Right cardiac atrium (tissue), 5 donors: ENCODE measurements around the gene HAPLN1. TPM values are rescaled to one million over a fixed set of nuclear protein-coding genes. Genes with fewer than 3 reads are reported as not detected.

Source experiments
- ATAC-seq, 2 donors: fragments of 200-7000 bp; cut with Tn5 transposase; one replicate each; pipeline versions ENCODE4 v1.8.0 to v1.9.1; 2020; ENCODE audit warnings: moderate library complexity in 2 of 2, mild to moderate bottlenecking in 1 of 2
- DNase-seq, 3 donors: peaks; one replicate each; pipeline ENCODE4 v3.0.0-alpha.2; 2020
- H3K27ac ChIP-seq: one replicate; pipeline ENCODE4 v1.5.1; 2013; ENCODE audit warnings: mild to moderate bottlenecking, low read length, control low read depth, moderate library complexity
- H3K27me3 ChIP-seq: one replicate; pipeline ENCODE4 v1.6.1; 2013; ENCODE audit not compliant: control insufficient read depth, insufficient read depth
- H3K4me1 ChIP-seq: one replicate; pipeline ENCODE4 v1.6.1; 2013; ENCODE audit warnings: low read length; ENCODE audit not compliant: control insufficient read depth, insufficient read depth
- H3K4me3 ChIP-seq: one replicate; pipeline ENCODE4 v1.5.1; 2013; ENCODE audit warnings: low read length, control low read depth
- H3K9me3 ChIP-seq: one replicate; pipeline ENCODE4 v1.6.1; 2013; ENCODE audit warnings: low read length; ENCODE audit not compliant: control insufficient read depth
- WGBS: extraction: QIAGEN DNeasy Blood & Tissue Kit; methylation state at CpG from one replicate; pipeline ENCODE4 v1.1.7; 2013; 5-methylcytosine and 5-hydroxymethylcytosine counted together
- intact Hi-C, 4 donors: fragments of 100-400 bp; cut with DNase I; formaldehyde crosslinking; loops; one replicate each; pipeline versions ENCODE4 v1.11.0 to v1.14.0; 2022 to 2023
- polyA plus RNA-seq: library from polyadenylated mRNA; stranded (reverse); fragments of 200-250 nt; gene quantifications from one replicate; pipeline ENCODE4 v1.2.3, GENCODE V29; 2013
- total RNA-seq, 4 donors: library from RNA; stranded (reverse); fragmentation: NEBNext Ultra II Directional; extraction: Animal tissue kit (Norgen Biotek cat#: 25700); gene quantifications; one replicate each; pipeline ENCODE4 v1.2.1, GENCODE V29; 2021
- donor health status: healthy with polysubstance abuse.
- donor health status: DM: no; HTN: yes; CAD: no.
- donor health status: DM: no; HTN: no; CAD: no.
- donor health status: DM: no; HTN: yes; CAD: no; lungs with severe emphysema.
- donor health status: DM: yes; HTN: yes; CAD: no.

HAPLN1 gene
- total and polyA plus RNA-seq, 5 donors, result 0.16 to 1.9 (median 1.0) TPM

DNA sequence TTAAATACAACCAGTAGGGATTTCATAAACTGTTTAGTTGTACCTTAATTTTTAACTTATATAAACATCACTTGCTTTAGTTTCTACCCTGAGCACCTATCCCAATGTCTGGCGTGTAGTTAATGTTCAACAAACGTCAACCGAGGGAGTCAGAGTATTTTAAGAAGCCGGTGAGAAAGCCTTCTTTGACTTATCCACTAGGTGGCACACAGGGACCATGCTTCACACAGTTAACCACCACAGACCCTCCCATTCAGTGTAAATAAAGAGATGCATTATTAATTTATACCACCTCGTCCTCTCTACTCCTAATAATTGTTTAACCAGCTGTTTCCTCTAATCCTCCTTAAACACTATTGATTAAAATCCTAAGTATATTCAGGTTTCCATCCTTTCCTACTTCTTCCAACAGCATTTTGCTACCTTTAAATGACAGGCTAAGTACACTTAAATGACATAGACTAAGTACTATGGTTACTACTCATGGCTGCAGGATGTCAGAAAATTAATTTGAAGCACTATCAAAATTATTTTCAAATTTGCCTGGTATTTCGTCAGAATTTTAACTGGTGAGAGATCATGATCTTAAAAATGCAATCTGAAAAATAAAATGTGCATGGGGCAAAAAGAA lies 2.3 kb downstream of the HAPLN1 start:
- intact Hi-C loops, result no loop called here
- Histone ChIP-seq H3K4me3 (no peak overlapping the region), H3K4me1 (no peaks in the 10 kb centered on the region), H3K9me3 (no peaks in the 10 kb centered on the region), H3K27me3 (no peaks in the 10 kb centered on the region), H3K27ac (no peak overlapping the region)
- WGBS, result 4% methylated on average over 6 of the region's 6 CpGs
- DNase-seq (peak in 1 of 3 donors; percentile 34), ATAC-seq (peak; percentile 67 to 71)

DNA sequence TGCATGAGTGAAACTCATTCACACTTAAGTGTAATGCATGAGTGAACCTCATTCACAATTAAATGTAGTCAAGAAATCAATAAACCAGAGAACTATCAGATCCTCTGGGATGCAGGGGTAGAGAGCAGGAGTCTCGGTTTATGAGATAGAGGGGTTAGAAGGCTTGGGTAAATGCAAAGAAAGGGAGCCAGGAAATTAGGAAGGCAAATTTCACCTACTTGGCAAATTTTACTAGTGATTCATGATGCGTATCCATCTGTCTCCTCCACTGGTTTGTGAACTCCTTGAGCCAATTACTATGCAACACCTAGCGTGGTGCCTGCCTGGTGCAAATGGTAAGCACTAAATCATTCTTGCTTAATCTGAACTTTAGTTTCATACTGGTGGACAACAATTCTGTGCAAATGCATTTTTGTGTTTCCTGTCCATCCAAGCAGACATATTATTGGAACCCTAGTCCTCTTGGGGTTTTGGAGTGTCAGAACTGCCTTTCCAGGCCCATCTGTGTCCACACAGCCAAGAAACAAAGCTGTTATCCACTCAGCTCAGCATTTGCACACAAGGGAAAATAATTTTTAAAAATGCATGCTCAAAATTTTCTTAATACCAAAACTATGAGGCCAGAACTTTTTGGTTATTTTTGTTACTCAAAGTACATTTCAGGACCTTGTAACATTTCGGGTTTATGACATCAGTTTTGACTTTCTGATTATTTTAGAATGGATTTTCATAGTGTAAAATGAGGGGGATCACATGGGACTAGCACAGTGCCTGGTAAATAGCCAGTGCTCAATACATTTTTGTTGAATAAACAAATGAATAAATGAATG lies 5.2 kb downstream of the HAPLN1 start:
- H3K27ac ChIP-seq, result no peak overlapping the region
- H3K9me3 ChIP-seq, result no peaks in the 10 kb centered on the region
- no peaks in the 10 kb centered on the region for H3K27me3 ChIP-seq
- no peak for ATAC-seq
- H3K4me1 ChIP-seq, result no peaks in the 10 kb centered on the region
- H3K4me3 ChIP-seq, result no peak overlapping the region
- no peak for DNase-seq
- WGBS, result 71% methylated on average over 4 of the region's 4 CpGs
- intact Hi-C loops, result no loop called here

DNA sequence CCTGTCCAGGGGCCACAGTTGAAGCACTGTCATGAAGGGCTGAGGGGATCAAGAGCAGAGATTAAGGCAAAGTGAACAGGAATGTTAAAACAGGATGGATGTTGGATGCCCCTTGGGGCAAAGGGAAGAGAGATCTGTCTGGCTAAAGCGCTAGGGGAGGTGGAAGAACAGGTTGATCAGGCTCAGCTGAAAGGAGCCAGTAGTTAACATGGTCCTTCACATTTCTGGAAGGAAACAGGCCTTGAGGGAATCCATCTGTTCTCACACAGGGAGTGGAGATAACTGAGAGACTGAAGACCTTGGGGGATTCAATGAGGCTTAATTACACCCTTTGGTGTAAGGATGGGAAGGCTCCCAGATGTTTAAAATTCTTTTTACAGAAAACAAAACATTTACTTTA lies 5.8 kb downstream of the HAPLN1 start:
- Histone ChIP-seq H3K27me3 (no peaks in the 10 kb centered on the region), H3K27ac (no peak overlapping the region), H3K9me3 (no peaks in the 10 kb centered on the region), H3K4me1 (no peaks in the 10 kb centered on the region), H3K4me3 (no peak overlapping the region)
- intact Hi-C loops, result no loop called here
- ATAC-seq, result no peak
- WGBS, result 91% methylated on average over 1 of the region's 1 CpG
- no peak for DNase-seq

DNA sequence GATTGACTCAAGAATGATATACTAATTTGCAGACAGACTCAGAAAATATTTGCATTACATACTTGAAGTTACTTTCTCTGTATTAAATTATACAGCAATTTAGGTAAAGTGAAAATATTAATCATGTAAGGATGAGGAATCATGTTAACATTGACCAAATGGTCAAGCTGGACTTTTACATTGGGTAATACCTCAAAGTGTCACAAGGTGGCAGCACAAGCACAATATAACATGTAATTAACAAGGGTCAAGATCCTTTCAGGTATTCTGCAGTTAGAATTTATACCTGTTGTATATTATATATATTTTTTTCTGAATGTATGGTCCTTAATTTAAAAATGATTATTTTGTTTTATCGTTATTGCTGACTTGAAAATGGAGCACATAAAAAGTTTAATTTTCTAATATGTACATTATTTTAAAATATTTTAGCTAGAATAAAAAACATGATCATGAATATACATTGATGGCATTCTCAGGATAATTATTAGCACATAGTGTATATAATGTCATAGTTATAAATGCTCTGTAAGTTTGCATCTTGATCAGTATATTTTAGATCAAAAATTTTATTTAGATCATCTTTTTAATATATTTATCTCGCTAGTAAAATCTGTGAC lies 8.6 kb downstream of the HAPLN1 start:
- no peak for ATAC-seq
- no peak for DNase-seq
- Histone ChIP-seq H3K27ac (no peak overlapping the region), H3K27me3 (no peaks in the 10 kb centered on the region), H3K4me3 (no peak overlapping the region), H3K9me3 (no peaks in the 10 kb centered on the region), H3K4me1 (no peaks in the 10 kb centered on the region)
- intact Hi-C loops, result no loop called here
- 53% methylated on average over 2 of the region's 2 CpGs for WGBS

DNA sequence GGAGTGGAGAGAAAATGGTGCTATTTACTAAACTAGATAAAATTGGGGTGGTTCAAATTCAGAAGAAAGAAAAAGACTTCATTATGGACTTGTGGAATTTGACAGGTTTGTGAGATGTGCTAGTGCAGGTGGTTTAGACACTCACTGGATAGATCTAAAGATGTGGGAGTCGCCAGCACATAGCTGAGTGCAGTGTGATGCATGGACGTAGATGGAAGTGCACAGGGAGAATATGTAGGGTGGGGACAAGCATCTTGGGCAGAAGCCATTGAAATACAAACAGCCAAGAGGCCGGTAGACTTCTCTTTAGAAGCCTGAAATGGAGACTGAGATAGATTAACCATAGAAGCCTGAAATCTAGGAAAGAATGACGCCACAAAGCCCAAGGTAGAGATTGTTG lies 10.7 kb downstream of the HAPLN1 start:
- DNase-seq (no peak), ATAC-seq (no peak)
- intact Hi-C loops, result no loop called here
- H3K9me3 ChIP-seq, result no peaks in the 10 kb centered on the region
- H3K4me3 ChIP-seq, result no peak overlapping the region
- no peaks in the 10 kb centered on the region for H3K4me1 ChIP-seq
- no peaks in the 10 kb centered on the region for H3K27me3 ChIP-seq
- H3K27ac ChIP-seq, result no peak overlapping the region
- 61% methylated on average over 4 of the region's 4 CpGs for WGBS

DNA sequence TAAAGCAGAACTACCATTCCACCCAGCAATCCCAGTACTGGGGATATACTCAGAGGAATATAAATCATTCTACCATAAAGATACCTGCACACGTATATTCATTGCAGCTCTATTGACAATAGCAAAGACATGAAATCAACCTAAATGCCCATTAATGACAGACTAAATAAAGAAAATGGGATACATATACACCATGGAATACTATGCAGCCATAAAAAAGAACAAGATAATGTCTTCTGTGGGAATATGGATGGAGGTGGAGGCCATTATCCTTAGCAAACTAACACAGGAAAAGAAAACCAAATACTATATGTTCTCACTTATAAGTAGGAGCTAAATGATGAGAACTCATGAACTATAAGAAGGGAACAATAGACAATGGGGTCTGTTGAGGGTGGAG lies 12.5 kb downstream of the HAPLN1 start:
- no peak overlapping the region for H3K4me3 ChIP-seq
- no peaks in the 10 kb centered on the region for H3K27me3 ChIP-seq
- intact Hi-C loops, result no loop called here
- H3K4me1 ChIP-seq, result no peaks in the 10 kb centered on the region
- no peak overlapping the region for H3K27ac ChIP-seq
- no peak for DNase-seq
- no peaks in the 10 kb centered on the region for H3K9me3 ChIP-seq
- WGBS, result 96% methylated on average over 1 of the region's 1 CpG
- no peak for ATAC-seq

DNA sequence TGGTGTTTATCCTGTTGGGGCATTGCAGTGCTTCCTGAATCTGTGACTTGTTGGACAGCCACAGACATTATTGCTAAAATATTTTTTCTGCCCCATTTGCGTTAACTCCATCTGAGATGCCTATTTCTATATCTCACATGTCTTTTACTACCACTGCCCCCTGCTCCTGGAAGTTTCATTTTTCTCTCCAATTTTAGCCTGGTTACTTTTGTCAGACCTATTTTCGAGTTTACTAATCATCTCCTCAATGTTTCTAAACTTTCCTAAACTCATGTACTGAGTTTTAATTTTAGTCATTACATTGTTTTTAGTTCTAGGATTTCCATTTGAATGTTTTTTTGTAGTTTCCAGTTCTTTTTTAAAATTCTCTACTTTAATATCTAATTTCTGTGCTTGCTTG lies 17.6 kb downstream of the HAPLN1 start:
- WGBS, result 84% methylated on average over 2 of the region's 2 CpGs

DNA sequence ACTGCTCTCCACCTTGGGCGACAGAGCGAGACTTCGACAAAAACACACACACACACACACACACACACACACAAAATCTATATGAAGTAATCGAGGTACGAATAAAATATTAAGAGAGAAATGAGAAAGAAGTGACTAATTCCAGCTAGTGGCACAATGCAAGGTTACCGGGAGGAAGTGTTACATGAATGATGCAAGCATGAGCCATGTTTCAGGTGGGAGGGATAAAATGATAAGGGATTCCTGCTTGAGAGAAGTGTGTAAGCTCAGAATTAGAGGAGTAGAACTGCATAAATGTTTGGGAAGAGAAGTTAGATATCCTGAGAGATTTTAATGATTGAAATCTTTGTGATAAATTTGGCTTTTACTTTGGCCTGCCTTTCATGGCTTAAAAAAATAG lies 18.8 kb downstream of the HAPLN1 start:
- intact Hi-C loops, result no loop called here
- H3K4me1 ChIP-seq, result no peaks in the 10 kb centered on the region
- WGBS, result 89% methylated on average over 6 of the region's 6 CpGs
- DNase-seq (no peak), ATAC-seq (no peak)
- no peaks in the 10 kb centered on the region for H3K27me3 ChIP-seq
- H3K9me3 ChIP-seq, result no peaks in the 10 kb centered on the region
- no peak overlapping the region for H3K27ac ChIP-seq
- no peak overlapping the region for H3K4me3 ChIP-seq

More for the DNA sequence above, 17.6 kb downstream of the HAPLN1 start:
- no peak overlapping the region for H3K27ac ChIP-seq
- no peaks in the 10 kb centered on the region for H3K9me3 ChIP-seq
- no peaks in the 10 kb centered on the region for H3K27me3 ChIP-seq
- DNase-seq (no peak), ATAC-seq (no peak)
- intact Hi-C loops, result no loop called here
- H3K4me1 ChIP-seq, result no peaks in the 10 kb centered on the region
- H3K4me3 ChIP-seq, result no peak overlapping the region

DNA sequence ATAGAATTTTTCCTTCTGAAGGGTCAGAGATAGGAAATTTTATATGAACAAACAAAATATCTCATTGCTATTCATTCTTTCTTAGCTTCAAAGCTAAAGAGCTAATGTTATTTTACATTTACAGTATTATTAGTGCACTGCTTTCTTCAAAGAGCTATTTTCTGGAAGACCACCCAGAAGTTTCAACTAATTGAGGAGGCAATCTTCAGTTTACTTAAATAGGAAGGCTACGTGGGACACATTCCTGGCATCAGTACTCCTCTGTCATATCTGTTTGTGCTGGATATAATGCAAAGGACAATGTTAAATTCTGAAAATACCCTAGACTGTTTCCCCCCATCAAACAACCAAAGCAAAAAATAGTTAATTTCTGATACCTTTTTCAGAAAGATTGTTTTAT lies 30.8 kb downstream of the HAPLN1 start:
- 59% methylated on average over 1 of the region's 1 CpG for WGBS
- Histone ChIP-seq H3K27ac (no peak overlapping the region), H3K9me3 (no peaks in the 10 kb centered on the region), H3K4me3 (no peak overlapping the region), H3K4me1 (no peaks in the 10 kb centered on the region), H3K27me3 (no peaks in the 10 kb centered on the region)
- intact Hi-C loops, result no loop called here
- ATAC-seq, result no peak
- no peak for DNase-seq

DNA sequence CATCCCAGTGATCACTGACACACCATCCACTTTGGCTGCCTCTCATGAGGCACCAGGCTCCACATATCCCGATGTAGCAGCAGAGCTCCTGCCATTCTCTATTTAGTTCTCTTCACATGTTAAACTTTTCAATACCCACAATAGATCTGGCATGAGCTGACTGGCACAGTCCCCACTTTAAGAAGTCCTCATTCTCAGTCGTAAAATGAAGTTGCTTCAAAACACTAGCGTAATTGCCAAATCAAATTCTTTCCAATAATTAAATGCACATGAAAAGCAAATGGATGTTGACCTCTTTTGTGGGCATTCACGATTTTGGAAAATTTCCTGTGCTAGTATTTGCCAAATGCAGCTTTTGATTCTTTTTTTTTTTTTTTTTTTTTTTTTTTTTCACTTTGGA lies 32.4 kb downstream of the HAPLN1 start:
- DNase-seq, result no peak
- intact Hi-C loops, result no loop called here

DNA sequence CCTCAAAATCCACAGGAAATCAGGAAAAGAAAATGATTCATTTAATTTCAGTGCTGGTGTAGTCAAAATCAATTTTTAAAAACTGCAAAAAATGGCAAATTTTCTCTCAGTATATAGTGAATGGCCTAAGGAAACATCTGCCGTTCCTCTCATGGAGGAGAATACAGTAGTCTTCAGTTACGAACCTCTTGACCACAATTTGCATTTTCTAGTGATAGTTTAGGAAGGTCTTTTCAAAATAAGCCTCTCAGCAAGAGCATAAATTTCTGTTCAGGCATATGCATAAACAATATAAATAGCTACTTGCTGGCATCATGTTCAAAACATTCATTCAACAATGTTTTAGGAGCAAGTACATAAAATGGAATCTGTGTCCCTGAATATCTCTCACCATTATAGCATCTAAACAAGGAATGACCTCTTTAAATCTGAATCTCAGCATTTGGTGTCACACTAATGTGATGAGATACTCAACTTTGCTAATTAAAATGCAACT lies 33.5 kb downstream of the HAPLN1 start:
- DNase-seq, result no peak
- no peak overlapping the region for H3K27ac ChIP-seq
- intact Hi-C loops, result no loop called here
- no peaks in the 10 kb centered on the region for H3K27me3 ChIP-seq
- H3K4me3 ChIP-seq, result no peak overlapping the region
- WGBS, result 68% methylated on average over 2 of the region's 2 CpGs
- no peak for ATAC-seq
- H3K9me3 ChIP-seq, result no peaks in the 10 kb centered on the region
- no peaks in the 10 kb centered on the region for H3K4me1 ChIP-seq

More for the DNA sequence above, 32.4 kb downstream of the HAPLN1 start:
- 87% methylated on average over 4 of the region's 4 CpGs for WGBS
- ATAC-seq, result no peak
- H3K4me3 ChIP-seq, result no peak overlapping the region
- H3K27ac ChIP-seq, result no peak overlapping the region
- H3K27me3 ChIP-seq, result no peaks in the 10 kb centered on the region
- no peaks in the 10 kb centered on the region for H3K9me3 ChIP-seq
- no peaks in the 10 kb centered on the region for H3K4me1 ChIP-seq
